Bronchial epithelial cell (primary cell): ENCODE results near the gene CD274. TPM values are rescaled to one million over a fixed set of nuclear protein-coding genes. Genes with fewer than 3 reads are reported as not detected.

Experiments
- DNase-seq: peaks from one replicate; pipeline ENCODE4 v3.0.0-alpha.2; 2010; ENCODE audit warnings: low read depth
- FAIRE-seq: peaks from 2 replicates; lab custom pipeline; 2011; peaks lifted over from hg19 to GRCh38; lab: Jason Lieb, UNC
- H3K27me3 ChIP-seq: 2 replicates; pipeline ENCODE4 v1.5.1; 2011; ENCODE audit warnings: low read length; ENCODE audit not compliant: control insufficient read depth, insufficient read depth
- H3K36me3 ChIP-seq: 2 replicates; pipeline ENCODE4 v1.5.1; 2011; ENCODE audit warnings: low read length; ENCODE audit not compliant: control insufficient read depth, insufficient read depth
- H3K4me3 ChIP-seq: 2 replicates; pipeline ENCODE4 v1.5.1; 2011; ENCODE audit warnings: mild to moderate bottlenecking, low read depth, low read length, control low read depth
- CTCF ChIP-seq: IDR thresholded peaks from 2 replicates; pipeline ENCODE4 v1.5.1; 2011; ENCODE audit warnings: mild to moderate bottlenecking, moderate library complexity, low read length, control low read depth, inconsistent platforms; ENCODE audit not compliant: insufficient read depth, severe bottlenecking
- total RNA-seq: library from RNA; depleted of rRNA; stranded (reverse); fragments of >200 nt; gene quantifications from 2 replicates; pipeline ENCODE4 v1.2.1, GENCODE V29; 2014

CD274 gene
- total RNA-seq, 1 donor from 2014 or later: 5.3 TPM

- Histone ChIP-seq H3K27me3 (no peaks in the 10 kb centered on the region), H3K4me3 (no peak overlapping the region), H3K36me3 (no peaks in the 10 kb centered on the region)
- DNase-seq: no peak
- FAIRE-seq: no peak
- TF ChIP-seq CTCF: no peak
Measured at GRCh38 chr9:5421163-5421562, 29.2 kb upstream of the CD274 start.

- no peak for TF ChIP-seq CTCF
- FAIRE-seq: no peak
Measured at GRCh38 chr9:5422276-5422675, 28.1 kb upstream of the CD274 start.

GRCh38 chr9:5425006-5425628 is 25.2 kb upstream of the CD274 start:
- Histone ChIP-seq H3K4me3 (no peak overlapping the region), H3K36me3 (no peaks in the 10 kb centered on the region), H3K27me3 (no peaks in the 10 kb centered on the region)
- FAIRE-seq (no peak), DNase-seq (peak; percentile 55)
- TF ChIP-seq CTCF: peak; percentile 39

More at GRCh38 chr9:5422276-5422675, 28.1 kb upstream of the CD274 start:
- Histone ChIP-seq H3K27me3 (no peaks in the 10 kb centered on the region), H3K36me3 (no peaks in the 10 kb centered on the region), H3K4me3 (no peak overlapping the region)
- DNase-seq: no peak

GRCh38 chr9:5427005-5427404 is 23.3 kb upstream of the CD274 start:
- Histone ChIP-seq H3K4me3 (no peak overlapping the region), H3K27me3 (no peaks in the 10 kb centered on the region), H3K36me3 (no peaks in the 10 kb centered on the region)
- DNase-seq: no peak
- FAIRE-seq: no peak
- no peak for TF ChIP-seq CTCF

- no peak overlapping the region for H3K4me3 ChIP-seq
- no peak for TF ChIP-seq CTCF
- H3K36me3 ChIP-seq: no peaks in the 10 kb centered on the region
- no peaks in the 10 kb centered on the region for H3K27me3 ChIP-seq
- no peak for DNase-seq
- no peak for FAIRE-seq
Measured at GRCh38 chr9:5428172-5428571, 22.2 kb upstream of the CD274 start.
